Measurements from ENCODE around the gene NRXN3.

GRCh38 chr14:79246173-79246572 is 1076.0 kb downstream of the NRXN3 start:
- TF ChIP-seq CTCF (IDR thresholded peaks at IDR 0.05; ENCODE audit: poor library complexity) (no peak), EZH2 (IDR thresholded peaks at IDR 0.05; ENCODE audit: borderline replicate concordance) (no peak), EZH2phosphoT487 (IDR thresholded peaks at IDR 0.05; ENCODE audit: low read depth, severe bottlenecking, unreplicated experiment) (no peak)
